Measurements from ENCODE around the gene LCN10.

- TF ChIP-seq POLR2A (IDR thresholded peaks at IDR 0.05; ENCODE audit: low read length) (no peak), GATA1 (IDR thresholded peaks at IDR 0.05; ENCODE audit: low read depth, low read length) (no peak)
These were observed 16.0 kb downstream of the LCN10 start for GRCh38 chr9:136726631-136727191.
